Measurements from ENCODE around the gene OR4D1.

OR4D1 gene

DNA sequence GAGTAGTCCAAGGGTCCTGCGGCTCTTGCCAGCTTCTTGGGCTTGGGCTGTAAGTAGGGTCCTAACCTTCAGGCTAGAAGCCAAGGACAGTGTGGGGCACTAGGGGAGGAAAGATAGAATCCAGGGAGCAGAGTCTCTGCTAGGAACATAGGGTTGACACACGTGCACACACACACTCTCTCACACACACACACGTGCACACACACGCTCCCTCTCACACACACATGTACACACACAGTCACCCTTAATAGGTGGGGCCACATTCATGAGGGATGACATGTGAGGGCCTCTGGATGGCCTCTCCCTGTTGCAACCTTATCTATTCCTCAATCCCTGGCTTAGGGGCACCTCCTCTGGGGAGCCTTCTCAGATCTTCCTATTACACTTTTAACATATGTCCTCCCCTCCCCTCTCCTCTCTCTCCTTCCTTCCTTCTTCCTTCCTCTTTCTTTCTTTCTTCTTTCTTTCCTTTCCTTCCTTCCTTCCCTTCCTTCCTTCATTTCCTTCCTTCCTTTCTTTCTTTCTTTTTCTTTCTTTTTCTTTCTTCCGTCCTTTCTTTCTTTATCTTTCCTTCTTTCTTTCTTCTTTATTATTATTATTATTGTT lies 47.4 kb downstream of the OR4D1 start:
- DNase-seq = no peak

DNA sequence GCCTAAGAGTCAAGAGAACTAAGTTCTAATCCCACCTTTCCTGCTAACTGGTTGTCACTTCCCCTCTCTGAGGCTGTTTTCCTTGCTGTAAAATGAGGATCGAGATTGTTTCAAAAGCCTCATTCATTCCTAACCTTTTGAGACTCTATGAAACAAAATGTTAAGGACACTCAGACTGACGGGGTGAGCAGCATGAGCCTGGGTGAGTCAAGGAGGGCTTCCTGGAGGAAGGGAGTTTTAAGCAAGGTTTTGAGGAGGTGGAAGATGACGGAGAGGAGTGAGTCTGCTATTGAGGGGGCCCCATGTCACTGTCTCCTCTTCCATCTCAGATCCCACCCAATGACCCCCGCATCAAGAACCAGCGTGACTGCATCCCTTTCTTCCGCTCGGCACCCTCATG lies 48.4 kb downstream of the OR4D1 start:
- no peak for DNase-seq

DNA sequence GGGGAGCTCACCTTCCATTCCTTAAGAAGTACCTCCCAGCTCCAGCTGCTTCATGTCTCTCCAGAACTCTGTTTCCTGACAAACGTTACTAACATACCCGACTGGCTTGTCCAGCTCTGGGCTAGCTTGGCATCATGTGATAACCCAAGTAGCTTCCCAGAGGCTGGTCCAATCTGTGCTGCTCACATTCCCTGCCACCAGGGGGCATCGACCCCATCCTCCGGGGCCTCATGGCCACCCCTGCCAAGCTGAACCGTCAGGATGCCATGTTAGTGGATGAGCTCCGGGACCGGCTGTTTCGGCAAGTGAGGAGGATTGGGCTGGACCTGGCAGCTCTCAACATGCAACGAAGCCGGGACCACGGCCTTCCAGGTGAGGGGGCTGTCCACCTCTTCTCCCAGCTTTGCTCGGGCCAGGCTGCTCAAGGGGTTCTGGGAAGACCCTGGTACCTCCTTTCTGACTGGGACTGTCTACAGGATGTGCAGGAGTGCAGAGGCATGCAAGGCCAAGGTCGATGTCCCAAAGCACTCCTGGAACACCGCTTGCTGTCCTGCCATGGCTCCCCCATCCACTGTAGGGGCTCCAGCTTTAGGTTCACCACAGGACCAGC lies 51.9 kb downstream of the OR4D1 start:
- DNase-seq = peak in 2 of 14 donors; percentile 2 to 8

DNA sequence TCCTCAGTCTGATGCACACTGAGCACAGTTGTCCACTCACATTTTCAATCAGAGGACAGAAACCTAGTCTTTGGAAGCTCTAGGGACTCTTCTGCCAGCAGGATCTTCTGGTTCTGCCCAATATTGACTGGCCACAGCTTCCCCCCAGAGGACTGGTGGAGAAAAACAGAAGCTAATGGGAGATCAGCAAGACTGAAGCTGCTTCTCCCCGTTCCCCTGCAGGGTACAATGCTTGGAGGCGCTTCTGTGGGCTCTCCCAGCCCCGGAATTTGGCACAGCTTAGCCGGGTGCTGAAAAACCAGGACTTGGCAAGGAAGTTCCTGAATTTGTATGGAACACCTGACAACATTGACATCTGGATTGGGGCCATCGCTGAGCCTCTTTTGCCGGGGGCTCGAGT lies 54.7 kb downstream of the OR4D1 start:
- no peak for DNase-seq

DNA sequence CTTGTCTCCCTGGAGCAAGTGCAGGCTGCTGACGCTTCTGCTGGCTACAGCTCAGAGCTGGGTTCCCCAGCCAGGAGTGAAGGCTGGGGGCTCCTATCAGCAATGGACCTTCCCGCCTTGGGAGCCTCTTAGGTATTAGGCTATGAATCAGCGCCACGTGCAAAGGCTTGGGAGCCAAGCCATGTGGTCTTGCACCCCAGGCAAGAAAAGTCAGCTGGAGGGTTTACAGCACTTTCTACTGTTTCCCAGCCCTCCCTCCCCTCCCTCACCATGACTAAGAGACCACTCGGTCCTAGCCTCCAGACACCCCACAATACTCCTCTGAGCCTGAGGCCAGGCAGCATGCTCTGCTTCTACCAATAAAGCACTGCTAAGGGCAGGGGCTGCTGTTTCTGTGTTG lies 56.6 kb downstream of the OR4D1 start:
- DNase-seq = no peak

DNA sequence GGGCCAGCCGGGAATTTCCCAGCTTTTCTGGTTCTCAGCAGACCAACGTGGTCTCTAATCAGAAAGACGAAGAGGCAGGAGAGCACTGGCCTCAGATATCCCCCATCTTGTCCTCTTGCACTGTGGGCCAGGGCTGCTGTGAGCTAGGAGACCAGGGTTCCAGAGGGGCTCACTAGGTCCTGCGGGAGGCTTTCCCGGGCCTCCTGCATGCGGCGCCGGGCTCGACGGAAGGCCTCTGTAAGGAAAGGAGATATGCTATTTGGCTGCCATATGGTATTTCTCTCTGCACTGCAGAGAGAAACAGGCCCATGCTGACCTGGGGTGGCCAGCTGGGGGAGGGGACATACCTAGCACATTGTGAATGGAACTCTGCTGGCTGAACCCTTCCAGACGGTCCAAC lies 57.8 kb downstream of the OR4D1 start:
- DNase-seq = no peak

DNA sequence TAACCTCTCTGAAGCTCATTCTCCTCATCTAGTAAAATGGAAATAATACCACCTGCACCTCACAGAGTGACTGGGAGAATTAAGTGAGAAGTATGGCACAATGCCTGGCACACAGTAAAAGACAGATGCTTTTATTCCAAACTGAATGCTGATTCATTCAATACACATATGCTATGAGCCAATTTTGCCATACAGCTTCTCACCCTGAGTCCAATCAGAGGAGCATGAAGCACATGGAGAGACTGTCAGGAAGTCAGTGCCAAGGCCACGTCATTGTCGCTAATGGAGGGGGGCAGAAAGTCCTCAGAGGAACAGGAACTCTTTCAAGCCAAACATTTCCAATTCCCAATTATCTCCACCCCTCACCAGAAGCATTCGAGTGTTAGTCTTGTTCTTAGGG lies 59.3 kb downstream of the OR4D1 start:
- DNase-seq = no peak

DNA sequence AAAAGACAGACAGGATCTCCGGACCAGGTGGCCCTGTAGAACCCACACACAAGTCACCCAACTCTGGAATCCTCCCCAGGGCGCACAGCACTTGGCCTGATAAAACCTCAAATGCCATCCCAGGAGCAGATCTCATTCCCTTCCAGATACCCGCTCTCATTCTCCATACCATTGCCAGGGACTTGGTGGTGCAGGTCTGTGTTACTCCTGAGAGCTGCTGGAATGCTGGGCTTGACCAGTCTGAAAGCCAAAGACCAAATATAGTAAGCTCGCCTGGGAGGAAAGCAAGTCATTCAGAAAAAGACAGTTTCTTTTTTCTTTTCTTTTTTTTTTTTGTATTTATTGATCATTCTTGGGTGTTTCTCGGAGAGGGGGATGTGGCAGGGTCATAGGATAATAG lies 60.2 kb downstream of the OR4D1 start:
- no peak for DNase-seq
